SJSA1 (cell line): ENCODE results near the gene BCL2L1. TPM values are rescaled to one million over a fixed set of nuclear protein-coding genes. Genes with fewer than 3 reads are reported as not detected.

Experiments
- DNase-seq, 2 experiments: peaks; one replicate each; pipeline ENCODE4 v3.0.0-alpha.2; 2015 to 2020; ENCODE audit warnings: low spot score in 2 of 2, low read depth in 1 of 2
- H3K27ac ChIP-seq: fragments of 250-450 bp; sonication (Bioruptor Pico); 2 replicates; pipeline ENCODE4 v1.5.1; 2020; ENCODE audit warnings: mild to moderate bottlenecking, moderate library complexity
- H3K27me3 ChIP-seq: fragments of 250-450 bp; sonication (Bioruptor Pico); replicated peaks from 2 replicates; pipeline ENCODE4 v1.5.1; 2020; ENCODE audit warnings: mild to moderate bottlenecking, moderate library complexity
- H3K36me3 ChIP-seq: fragments of 250-450 bp; sonication (Bioruptor Pico); 2 replicates; pipeline ENCODE4 v1.5.1; 2020; ENCODE audit warnings: mild to moderate bottlenecking
- H3K4me1 ChIP-seq: fragments of 250-450 bp; sonication (Bioruptor Pico); replicated peaks from 2 replicates; pipeline ENCODE4 v1.6.1; 2021; ENCODE audit warnings: mild to moderate bottlenecking
- H3K4me3 ChIP-seq: fragments of 250-450 bp; sonication (Bioruptor Pico); 2 replicates; pipeline ENCODE4 v1.5.1; 2020; ENCODE audit warnings: mild to moderate bottlenecking
- H3K9me3 ChIP-seq: fragments of 250-450 bp; sonication (Bioruptor Pico); replicated peaks from 2 replicates; pipeline ENCODE4 v1.5.1; 2020; ENCODE audit warnings: mild to moderate bottlenecking
- total RNA-seq: library from RNA; depleted of rRNA; stranded (reverse); fragments of >200 nt; shearing (Covaris generic); gene quantifications from 2 replicates; pipeline ENCODE4 v1.2.3, GENCODE V29; 2014

BCL2L1 gene
- total RNA-seq, 1 experiment from 2014 or later = 106 TPM

GRCh38 chr20:31698803-31699718, 23.6 kb downstream of the BCL2L1 start:
- peaks cover 75% of the 10 kb centered on the region for H3K36me3 ChIP-seq
- no peak overlapping the region for H3K4me3 ChIP-seq
- DNase-seq = peak; percentile 70 to 71
- H3K9me3 ChIP-seq = no peaks in the 10 kb centered on the region
- H3K27me3 ChIP-seq = no peaks in the 10 kb centered on the region
- H3K27ac ChIP-seq = peak overlapping the region; percentile 44
- peaks cover 48% of the 10 kb centered on the region for H3K4me1 ChIP-seq

GRCh38 chr20:31698243-31698802, 24.3 kb downstream of the BCL2L1 start:
- peaks cover 45% of the 10 kb centered on the region for H3K4me1 ChIP-seq
- H3K9me3 ChIP-seq = no peaks in the 10 kb centered on the region
- no peak overlapping the region for H3K4me3 ChIP-seq
- H3K36me3 ChIP-seq = peaks cover 78% of the 10 kb centered on the region
- no peak for DNase-seq
- H3K27me3 ChIP-seq = no peaks in the 10 kb centered on the region
- peak overlapping the region; percentile 44; the same call in 1 of the 2 replicates for H3K27ac ChIP-seq

- Histone ChIP-seq H3K36me3 (peaks cover 79% of the 10 kb centered on the region), H3K4me1 (peaks cover 54% of the 10 kb centered on the region), H3K27me3 (no peaks in the 10 kb centered on the region), H3K4me3 (no peak overlapping the region), H3K27ac (peak overlapping the region; percentile 73), H3K9me3 (no peaks in the 10 kb centered on the region)
- DNase-seq = peak; percentile 77 to 86
Measured at GRCh38 chr20:31695849-31696804, 26.5 kb downstream of the BCL2L1 start.

GRCh38 chr20:31694842-31695593, 27.6 kb downstream of the BCL2L1 start:
- H3K27ac ChIP-seq = peak overlapping the region; percentile 73
- no peak for DNase-seq
- no peaks in the 10 kb centered on the region for H3K27me3 ChIP-seq
- peaks cover 71% of the 10 kb centered on the region for H3K36me3 ChIP-seq
- H3K4me3 ChIP-seq = no peak overlapping the region
- peaks cover 51% of the 10 kb centered on the region for H3K4me1 ChIP-seq
- no peaks in the 10 kb centered on the region for H3K9me3 ChIP-seq

GRCh38 chr20:31693987-31694661, 28.5 kb downstream of the BCL2L1 start:
- peaks cover 68% of the 10 kb centered on the region for H3K36me3 ChIP-seq
- peaks cover 42% of the 10 kb centered on the region for H3K4me1 ChIP-seq

GRCh38 chr20:31693402-31693801, 29.3 kb downstream of the BCL2L1 start:
- Histone ChIP-seq H3K27ac (no peak overlapping the region), H3K9me3 (no peaks in the 10 kb centered on the region), H3K4me1 (peaks cover 35% of the 10 kb centered on the region), H3K36me3 (peaks cover 67% of the 10 kb centered on the region), H3K4me3 (no peak overlapping the region), H3K27me3 (no peaks in the 10 kb centered on the region)
- DNase-seq = no peak

More at GRCh38 chr20:31693987-31694661, 28.5 kb downstream of the BCL2L1 start:
- H3K27me3 ChIP-seq = no peaks in the 10 kb centered on the region
- H3K4me3 ChIP-seq = no peak overlapping the region
- H3K9me3 ChIP-seq = no peaks in the 10 kb centered on the region
- H3K27ac ChIP-seq = no peak overlapping the region
- DNase-seq = no peak

GRCh38 chr20:31691646-31692275, 30.9 kb downstream of the BCL2L1 start:
- no peak for DNase-seq
- peaks cover 73% of the 10 kb centered on the region for H3K36me3 ChIP-seq
- H3K4me3 ChIP-seq = no peak overlapping the region
- peaks cover 35% of the 10 kb centered on the region for H3K4me1 ChIP-seq
- no peaks in the 10 kb centered on the region for H3K9me3 ChIP-seq
- no peaks in the 10 kb centered on the region for H3K27me3 ChIP-seq
- no peak overlapping the region for H3K27ac ChIP-seq

GRCh38 chr20:31690124-31690666, 32.5 kb downstream of the BCL2L1 start:
- Histone ChIP-seq H3K27ac (no peak overlapping the region), H3K9me3 (no peaks in the 10 kb centered on the region), H3K4me1 (peaks cover 26% of the 10 kb centered on the region)

GRCh38 chr20:31689141-31689540, 33.5 kb downstream of the BCL2L1 start:
- no peak for DNase-seq

More at GRCh38 chr20:31690124-31690666, 32.5 kb downstream of the BCL2L1 start:
- Histone ChIP-seq H3K27me3 (no peaks in the 10 kb centered on the region), H3K4me3 (no peak overlapping the region), H3K36me3 (peaks cover 69% of the 10 kb centered on the region)
- no peak for DNase-seq

GRCh38 chr20:31687777-31688176, 34.9 kb downstream of the BCL2L1 start:
- no peak for DNase-seq
- Histone ChIP-seq H3K36me3 (peaks cover 60% of the 10 kb centered on the region), H3K4me1 (peaks cover 19% of the 10 kb centered on the region), H3K4me3 (no peak overlapping the region), H3K9me3 (no peaks in the 10 kb centered on the region), H3K27me3 (no peaks in the 10 kb centered on the region), H3K27ac (no peak overlapping the region)

More at GRCh38 chr20:31689141-31689540, 33.5 kb downstream of the BCL2L1 start:
- Histone ChIP-seq H3K9me3 (no peaks in the 10 kb centered on the region), H3K4me3 (no peak overlapping the region), H3K27me3 (no peaks in the 10 kb centered on the region), H3K36me3 (peaks cover 66% of the 10 kb centered on the region), H3K27ac (no peak overlapping the region), H3K4me1 (peaks cover 19% of the 10 kb centered on the region)

- H3K36me3 ChIP-seq = peaks cover 59% of the 10 kb centered on the region
- H3K4me1 ChIP-seq = peaks cover 13% of the 10 kb centered on the region
- no peaks in the 10 kb centered on the region for H3K9me3 ChIP-seq
- DNase-seq = no peak
- no peaks in the 10 kb centered on the region for H3K27me3 ChIP-seq
- H3K4me3 ChIP-seq = no peak overlapping the region
- no peak overlapping the region for H3K27ac ChIP-seq
Measured at GRCh38 chr20:31685853-31686643, 36.6 kb downstream of the BCL2L1 start.
